GM21515 (cell line): ENCODE data around the gene CAPN13.

ENCODE experiments used
- ATAC-seq: cut with Tn5 transposase; IDR thresholded peaks from one replicate; pipeline ENCODE4 v1.9.1; 2021; ENCODE audit not compliant: unreplicated experiment

CAPN13 gene, protein sequence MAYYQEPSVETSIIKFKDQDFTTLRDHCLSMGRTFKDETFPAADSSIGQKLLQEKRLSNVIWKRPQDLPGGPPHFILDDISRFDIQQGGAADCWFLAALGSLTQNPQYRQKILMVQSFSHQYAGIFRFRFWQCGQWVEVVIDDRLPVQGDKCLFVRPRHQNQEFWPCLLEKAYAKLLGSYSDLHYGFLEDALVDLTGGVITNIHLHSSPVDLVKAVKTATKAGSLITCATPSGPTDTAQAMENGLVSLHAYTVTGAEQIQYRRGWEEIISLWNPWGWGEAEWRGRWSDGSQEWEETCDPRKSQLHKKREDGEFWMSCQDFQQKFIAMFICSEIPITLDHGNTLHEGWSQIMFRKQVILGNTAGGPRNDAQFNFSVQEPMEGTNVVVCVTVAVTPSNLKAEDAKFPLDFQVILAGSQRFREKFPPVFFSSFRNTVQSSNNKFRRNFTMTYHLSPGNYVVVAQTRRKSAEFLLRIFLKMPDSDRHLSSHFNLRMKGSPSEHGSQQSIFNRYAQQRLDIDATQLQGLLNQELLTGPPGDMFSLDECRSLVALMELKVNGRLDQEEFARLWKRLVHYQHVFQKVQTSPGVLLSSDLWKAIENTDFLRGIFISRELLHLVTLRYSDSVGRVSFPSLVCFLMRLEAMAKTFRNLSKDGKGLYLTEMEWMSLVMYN

DNA sequence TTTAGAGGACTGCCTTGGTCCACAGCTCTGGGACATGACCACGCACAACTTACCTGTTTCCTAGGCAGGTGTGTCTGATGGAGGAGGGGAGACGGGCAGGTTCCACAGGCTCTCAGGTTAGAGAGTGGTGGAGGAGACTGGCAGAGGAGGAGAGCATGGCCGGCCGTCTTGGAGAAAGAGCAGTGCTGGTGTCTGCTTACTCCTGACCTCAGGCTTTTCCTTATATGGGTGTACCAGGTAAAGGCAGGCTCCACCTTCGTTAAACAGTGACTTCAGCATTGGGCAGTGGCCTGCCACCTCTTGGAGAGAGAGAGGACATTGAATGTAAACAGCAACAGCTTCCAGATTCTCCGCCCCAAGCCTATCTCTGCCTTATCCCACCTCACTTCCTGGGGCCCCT, at the start of gene CAPN13:
TSS of gene CAPN13 (minus strand) at position 198 of the 400 bp plus-strand sequence. CDS start 20,121 bp downstream, outside the sequence.
- no peak for ATAC-seq

DNA sequence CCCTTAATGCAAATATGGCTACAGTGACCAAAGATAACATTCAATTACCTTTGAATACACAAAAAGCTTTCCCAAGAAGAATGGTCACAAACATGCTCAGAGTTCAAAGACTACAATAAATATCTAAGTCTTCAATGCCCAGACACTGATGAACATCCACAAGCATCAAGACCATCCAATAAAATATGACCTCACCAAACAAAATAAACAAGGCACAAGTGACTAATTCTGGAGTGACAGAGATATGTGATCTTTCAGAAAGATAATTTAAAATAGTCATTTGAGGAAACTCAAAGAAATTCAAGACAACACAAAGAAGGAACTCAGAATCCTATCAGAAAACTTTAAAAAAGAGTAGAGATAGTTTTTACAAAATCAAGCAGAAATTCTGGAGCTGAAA, 40.6 kb upstream of the CAPN13 start:
- ATAC-seq, result no peak

DNA sequence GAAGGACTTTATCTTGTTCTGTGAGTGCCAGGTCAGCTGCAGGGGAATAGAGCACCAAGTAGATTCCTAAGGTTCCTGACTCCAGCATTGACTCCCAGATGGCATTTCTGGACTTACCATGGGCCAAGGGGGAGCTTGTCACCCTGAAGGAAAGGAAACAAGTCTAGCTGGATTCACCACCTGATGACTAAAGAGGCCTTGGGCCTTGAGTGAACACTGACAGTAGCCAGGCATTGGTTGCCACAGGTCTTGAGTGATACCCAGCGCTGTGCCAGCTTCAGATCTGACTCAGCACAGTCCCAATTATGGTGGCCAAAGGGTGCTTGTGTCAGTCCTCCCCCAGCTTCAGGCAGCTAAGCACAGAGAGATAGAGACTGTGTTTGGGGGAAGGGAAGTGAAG, 40.1 kb upstream of the CAPN13 start:
- ATAC-seq, result no peak

DNA sequence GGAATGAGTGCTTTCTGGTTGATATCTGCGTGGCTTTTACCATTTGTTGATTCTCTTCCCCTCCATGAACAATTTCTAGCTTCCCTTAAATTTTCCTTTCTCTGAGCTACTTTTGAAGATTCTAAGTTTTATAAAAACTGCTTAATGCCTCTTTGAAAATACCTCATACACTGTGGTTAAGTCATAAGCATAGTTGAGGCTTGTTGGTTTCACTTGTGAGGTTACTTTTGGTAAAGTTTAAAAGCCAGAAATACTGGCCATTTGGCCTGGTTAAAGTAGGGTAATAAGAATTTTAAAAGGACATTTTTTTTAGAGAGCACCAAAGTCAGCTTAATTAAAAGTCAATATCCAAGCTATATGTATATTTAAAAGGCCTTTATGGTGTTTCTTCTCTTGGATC, 21.3 kb upstream of the CAPN13 start:
- no peak for ATAC-seq

GRCh38 chr2:30826916-30827315, 19.7 kb upstream of the CAPN13 start:
- no peak for ATAC-seq

GRCh38 chr2:30826481-30826880, 19.2 kb upstream of the CAPN13 start:
- ATAC-seq, result no peak

- ATAC-seq, result no peak
Measured at GRCh38 chr2:30823452-30823851, 16.2 kb upstream of the CAPN13 start.

DNA sequence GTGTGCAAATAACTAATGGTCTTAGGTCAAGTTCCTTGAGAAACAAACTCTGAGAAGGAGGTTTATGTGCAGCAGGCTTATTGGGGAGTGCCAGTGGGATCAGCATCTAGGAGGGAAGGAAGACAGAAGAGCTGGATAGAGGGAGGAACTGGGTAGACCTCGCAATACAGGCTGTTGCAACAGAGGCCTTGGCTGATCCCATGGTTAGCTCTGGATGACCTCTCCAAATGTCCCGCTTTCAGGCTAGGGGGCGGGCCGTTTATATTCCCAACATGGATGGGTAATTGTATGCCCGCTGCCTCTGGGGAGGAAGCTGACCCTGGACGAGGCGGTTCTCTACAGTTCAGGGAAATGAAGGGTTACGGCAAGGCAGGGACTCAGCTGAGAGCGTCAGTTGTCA, 14.7 kb upstream of the CAPN13 start:
- no peak for ATAC-seq

GRCh38 chr2:30820381-30821055, 13.3 kb upstream of the CAPN13 start:
- ATAC-seq, result no peak

DNA sequence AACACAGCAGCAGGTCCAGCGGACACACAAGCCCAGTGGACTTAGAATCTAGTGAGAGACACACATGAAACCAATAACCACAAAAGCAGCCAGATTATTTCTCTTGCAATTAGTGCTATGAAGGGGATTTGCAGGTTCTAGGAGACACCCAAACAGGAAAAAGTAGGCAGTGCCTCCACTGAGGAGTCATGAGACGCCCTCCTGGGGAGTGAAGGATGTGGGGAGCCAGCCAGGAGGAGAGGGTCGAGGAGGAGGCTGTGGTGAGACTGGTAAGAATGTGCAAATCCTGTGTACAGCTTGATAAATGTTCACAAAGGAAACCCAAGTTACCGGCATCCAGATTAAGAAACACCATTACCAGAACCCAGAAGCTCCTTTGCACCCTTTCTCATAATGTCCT, 2.7 kb upstream of the CAPN13 start:
- no peak for ATAC-seq

DNA sequence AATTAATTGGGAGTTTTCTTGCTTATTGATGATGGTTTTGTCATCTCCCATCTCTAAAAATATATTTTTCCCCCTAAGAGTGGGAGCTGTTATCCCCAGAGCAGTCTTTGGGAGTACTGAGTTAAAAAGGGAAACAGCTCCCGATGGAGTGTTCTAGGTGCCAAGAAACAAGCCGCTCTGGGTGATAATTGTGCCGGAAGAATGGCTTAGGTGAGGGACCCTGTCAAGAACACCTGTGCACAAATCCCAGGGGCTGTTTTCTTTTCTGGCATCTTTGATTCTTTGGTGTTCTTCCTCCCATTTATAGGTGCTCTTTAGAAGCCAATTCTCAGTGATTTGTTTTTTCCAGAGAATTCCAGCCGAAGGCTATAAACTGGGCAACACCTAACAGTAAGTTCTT, 1.4 kb upstream of the CAPN13 start:
- no peak for ATAC-seq

GRCh38 chr2:30803281-30803680, 4.0 kb downstream of the CAPN13 start:
- ATAC-seq, result no peak

GRCh38 chr2:30802611-30803010, 4.6 kb downstream of the CAPN13 start:
- ATAC-seq, result no peak

GRCh38 chr2:30801821-30802455, 5.3 kb downstream of the CAPN13 start:
- ATAC-seq, result no peak

DNA sequence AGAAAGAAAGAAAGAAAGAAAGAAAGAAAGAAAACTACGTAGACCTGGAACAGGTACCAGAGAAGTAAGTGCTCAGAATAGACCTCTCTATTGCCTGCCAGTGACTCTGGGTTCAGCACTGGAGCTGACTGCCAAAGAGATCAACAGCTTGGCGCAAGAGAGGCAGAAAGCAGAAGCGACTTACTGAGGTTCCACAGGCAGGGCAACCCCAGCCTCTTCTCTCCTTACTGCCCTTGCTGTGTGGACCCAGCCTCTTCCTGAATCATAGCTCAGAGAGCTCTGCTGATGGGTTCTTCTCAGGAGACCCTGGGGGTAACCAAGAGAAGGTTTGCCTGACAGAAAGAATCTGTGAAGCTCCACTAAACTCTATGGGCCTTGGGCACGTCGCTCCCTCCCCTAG, 7.1 kb downstream of the CAPN13 start:
- ATAC-seq, result no peak

DNA sequence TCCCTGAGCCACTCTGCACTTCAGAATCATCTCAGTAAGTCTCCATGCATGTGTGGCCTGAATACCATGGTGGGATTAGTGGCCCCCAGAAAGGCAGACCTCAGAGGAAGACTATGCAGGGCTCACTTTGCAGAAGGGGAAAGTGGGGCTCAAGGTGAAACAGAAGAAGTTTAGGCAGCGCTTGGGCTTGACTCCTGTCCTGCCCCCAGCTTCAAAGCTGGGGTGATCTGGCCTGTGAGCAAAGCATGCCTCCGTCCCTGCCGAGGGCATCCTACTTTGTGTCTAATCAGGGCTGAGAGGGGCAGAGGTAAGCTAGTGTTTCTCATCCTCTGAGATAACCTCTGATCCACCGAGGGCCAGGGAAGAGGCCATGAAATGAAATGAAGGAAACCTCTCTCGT, 7.9 kb downstream of the CAPN13 start:
- no peak for ATAC-seq

DNA sequence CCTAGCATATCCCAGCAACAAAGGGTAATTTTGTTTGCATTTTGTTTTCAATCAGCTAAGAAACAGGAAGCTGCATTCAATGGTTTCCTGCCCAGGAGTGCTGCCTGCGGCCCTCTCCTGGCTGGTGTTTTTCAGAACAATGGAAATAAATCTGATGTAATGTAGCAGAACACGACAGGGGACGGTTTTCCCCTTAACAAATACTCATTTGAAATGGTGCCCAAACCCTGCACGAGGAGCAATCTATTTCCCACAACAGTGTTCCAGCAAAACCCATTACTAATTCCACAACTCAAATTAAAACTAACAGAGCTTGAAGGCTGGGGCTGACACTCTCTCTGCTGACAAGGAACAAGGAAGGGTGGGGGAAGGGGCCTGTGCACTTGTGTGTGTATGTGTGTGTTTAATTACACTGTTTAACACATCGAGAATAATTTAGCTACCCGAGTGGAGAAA, 8.7 kb downstream of the CAPN13 start:
- no peak for ATAC-seq

- ATAC-seq, result no peak
Measured at GRCh38 chr2:30797381-30798015, 9.7 kb downstream of the CAPN13 start.

GRCh38 chr2:30796699-30797098, 10.5 kb downstream of the CAPN13 start:
- no peak for ATAC-seq

- no peak for ATAC-seq
Measured at GRCh38 chr2:30792521-30792920, 14.7 kb downstream of the CAPN13 start.

DNA sequence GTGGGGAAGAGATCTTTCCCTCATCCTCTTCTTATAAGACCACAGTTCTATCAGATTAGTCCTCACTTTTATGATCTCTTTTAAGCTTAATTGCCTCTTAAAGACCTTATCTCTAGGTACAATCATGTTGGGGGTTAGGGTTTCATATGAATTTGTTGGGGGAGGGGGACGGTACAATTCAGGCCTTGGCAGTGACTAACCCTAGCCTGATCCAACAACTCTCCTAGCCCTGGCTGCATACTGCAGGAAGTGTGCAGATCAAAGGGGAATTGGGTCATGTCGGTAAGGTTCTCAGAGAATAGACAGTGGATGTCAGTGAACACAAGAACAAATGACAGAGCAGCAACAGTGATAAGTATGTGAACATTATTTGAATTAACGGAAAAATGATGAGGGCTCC, 16.4 kb downstream of the CAPN13 start:
- no peak for ATAC-seq
